Cerebellar cortex (tissue), 1 donor: ENCODE data around the gene BMP7.
"Not testable (repeated sequence)": the region's sequence is repeated elsewhere in the genome, so short reads cannot be mapped to it uniquely, and the experiment has no call there.

Source experiments
- DNase-seq: peaks from one replicate; pipeline ENCODE4 v3.0.0-alpha.2; 2015; ENCODE audit warnings: low spot score

BMP7 gene

GRCh38 chr20:57167292-57167655 is 99.2 kb downstream of the BMP7 start:
- DNase-seq = no peak

- no peak for DNase-seq
Observed at GRCh38 chr20:57166568-57167291, 99.7 kb downstream of the BMP7 start.

- DNase-seq = no peak
Observed at GRCh38 chr20:57165427-57166004, 100.9 kb downstream of the BMP7 start.

GRCh38 chr20:57164872-57165271 is 101.6 kb downstream of the BMP7 start:
- no peak for DNase-seq

- DNase-seq = no peak
Observed at GRCh38 chr20:57163041-57163440, 103.4 kb downstream of the BMP7 start.

- no peak for DNase-seq
Observed at GRCh38 chr20:57162362-57162652, 104.1 kb downstream of the BMP7 start.

- DNase-seq = no peak
Observed at GRCh38 chr20:57161478-57162361, 104.7 kb downstream of the BMP7 start.

GRCh38 chr20:57160985-57161384 is 105.5 kb downstream of the BMP7 start:
- no peak for DNase-seq

- DNase-seq = no peak
Observed at GRCh38 chr20:57159945-57160610, 106.4 kb downstream of the BMP7 start.

- no peak for DNase-seq
Observed at GRCh38 chr20:57159193-57159851, 107.1 kb downstream of the BMP7 start.

GRCh38 chr20:57158474-57158873 is 108.0 kb downstream of the BMP7 start:
- DNase-seq = no peak

GRCh38 chr20:57157787-57158186 is 108.7 kb downstream of the BMP7 start:
- DNase-seq = not testable (repeated sequence)

- DNase-seq = no peak
Observed at GRCh38 chr20:57157106-57157691, 109.2 kb downstream of the BMP7 start.

- no peak for DNase-seq
Observed at GRCh38 chr20:57156011-57156729, 110.3 kb downstream of the BMP7 start.

- no peak for DNase-seq
Observed at GRCh38 chr20:57155415-57155814, 111.0 kb downstream of the BMP7 start.

GRCh38 chr20:57153238-57153905 is 113.1 kb downstream of the BMP7 start:
- DNase-seq = no peak

- DNase-seq = no peak
Observed at GRCh38 chr20:57152557-57152956, 113.9 kb downstream of the BMP7 start.

- no peak for DNase-seq
Observed at GRCh38 chr20:57150559-57150958, 115.9 kb downstream of the BMP7 start.

- DNase-seq = no peak
Observed at GRCh38 chr20:57148263-57148662, 118.2 kb downstream of the BMP7 start.

GRCh38 chr20:57147185-57147584 is 119.3 kb downstream of the BMP7 start:
- DNase-seq = no peak
